DND-41 (cell line): ENCODE results near the gene SLC31A1.

Experiments used
- EZH2 ChIP-seq: IDR thresholded peaks from 3 replicates; pipeline ENCODE4 v1.6.1; 2012; ENCODE audit warnings: borderline replicate concordance, low read depth, mild to moderate bottlenecking, moderate library complexity, low read length, inconsistent platforms; ENCODE audit not compliant: severe bottlenecking
- TF ChIP-seq, protein P1 (sequence below): IDR thresholded peaks from 2 replicates; pipeline ENCODE4 v1.5.1; 2012; ENCODE audit warnings: borderline replicate concordance, low read length, moderate library complexity, mild to moderate bottlenecking; ENCODE audit not compliant: poor library complexity, severe bottlenecking; ENCODE audit errors: extremely low read depth

DNA sequence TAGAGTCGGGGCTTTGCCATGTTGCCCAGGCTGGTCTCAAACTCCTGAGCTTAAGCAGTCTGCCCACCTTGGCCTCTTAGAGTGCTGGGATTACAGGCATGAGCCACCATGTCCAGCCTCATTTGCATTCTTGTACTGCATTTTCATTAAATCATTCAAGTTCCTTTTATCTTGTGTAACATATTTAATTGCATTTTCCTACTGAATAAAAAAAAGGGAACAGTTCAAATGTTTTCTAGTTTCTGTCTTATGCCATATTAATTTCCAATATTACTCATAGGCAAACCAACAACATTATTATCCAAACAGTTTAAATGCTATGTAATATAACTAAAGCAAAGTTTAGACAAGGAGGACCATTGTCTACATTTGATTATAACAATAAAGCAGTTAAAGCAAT, 6.1 kb downstream of the SLC31A1 start:
- TF ChIP-seq, protein P1, sequence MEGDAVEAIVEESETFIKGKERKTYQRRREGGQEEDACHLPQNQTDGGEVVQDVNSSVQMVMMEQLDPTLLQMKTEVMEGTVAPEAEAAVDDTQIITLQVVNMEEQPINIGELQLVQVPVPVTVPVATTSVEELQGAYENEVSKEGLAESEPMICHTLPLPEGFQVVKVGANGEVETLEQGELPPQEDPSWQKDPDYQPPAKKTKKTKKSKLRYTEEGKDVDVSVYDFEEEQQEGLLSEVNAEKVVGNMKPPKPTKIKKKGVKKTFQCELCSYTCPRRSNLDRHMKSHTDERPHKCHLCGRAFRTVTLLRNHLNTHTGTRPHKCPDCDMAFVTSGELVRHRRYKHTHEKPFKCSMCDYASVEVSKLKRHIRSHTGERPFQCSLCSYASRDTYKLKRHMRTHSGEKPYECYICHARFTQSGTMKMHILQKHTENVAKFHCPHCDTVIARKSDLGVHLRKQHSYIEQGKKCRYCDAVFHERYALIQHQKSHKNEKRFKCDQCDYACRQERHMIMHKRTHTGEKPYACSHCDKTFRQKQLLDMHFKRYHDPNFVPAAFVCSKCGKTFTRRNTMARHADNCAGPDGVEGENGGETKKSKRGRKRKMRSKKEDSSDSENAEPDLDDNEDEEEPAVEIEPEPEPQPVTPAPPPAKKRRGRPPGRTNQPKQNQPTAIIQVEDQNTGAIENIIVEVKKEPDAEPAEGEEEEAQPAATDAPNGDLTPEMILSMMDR: no peak
- no peak for TF ChIP-seq EZH2
